ENCODE results near the gene TUBB1. TPM values are rescaled to one million over a fixed set of nuclear protein-coding genes. Genes with fewer than 3 reads are reported as not detected.

The TUBB1 gene
- total RNA-seq, 1 experiment from 2014 or later, result 0.35 TPM

GRCh38 chr20:59017493-59018231, 1.6 kb upstream of the TUBB1 start:
- BruUV-seq (replicated peaks), result no TSS peak

GRCh38 chr20:59018817-59019216, 412 bp upstream of the TUBB1 start:
- Histone ChIP-seq H3K4me3 (no peak overlapping the region), H3K9me3 (ENCODE audit: insufficient read depth, low read depth) (no peaks in the 10 kb centered on the region), H3K27ac (no peak overlapping the region), H2AFZ (no peak overlapping the region), H4K20me1 (ENCODE audit: insufficient read depth) (no peaks in the 10 kb centered on the region), H3K4me1 (replicated peaks; ENCODE audit: insufficient read depth) (peaks cover 36% of the 10 kb centered on the region), H3K9me2 (ENCODE audit: insufficient read depth) (no peaks in the 10 kb centered on the region), H3K79me2 (ENCODE audit: low read depth) (no peaks in the 10 kb centered on the region), H3K4me2 (no peak overlapping the region), H3K36me3 (ENCODE audit: low read depth) (no peaks in the 10 kb centered on the region), H3F3A (ENCODE audit: insufficient read depth, low read depth) (peaks cover 29% of the 10 kb centered on the region), H3K27me3 (ENCODE audit: insufficient read depth, low read depth) (no peaks in the 10 kb centered on the region)
- no TSS peak for BruUV-seq (replicated peaks)
- TF ChIP-seq EZH2 (IDR thresholded peaks at IDR 0.05; ENCODE audit: low read depth), result no peak
- TF ChIP-seq, protein P1, sequence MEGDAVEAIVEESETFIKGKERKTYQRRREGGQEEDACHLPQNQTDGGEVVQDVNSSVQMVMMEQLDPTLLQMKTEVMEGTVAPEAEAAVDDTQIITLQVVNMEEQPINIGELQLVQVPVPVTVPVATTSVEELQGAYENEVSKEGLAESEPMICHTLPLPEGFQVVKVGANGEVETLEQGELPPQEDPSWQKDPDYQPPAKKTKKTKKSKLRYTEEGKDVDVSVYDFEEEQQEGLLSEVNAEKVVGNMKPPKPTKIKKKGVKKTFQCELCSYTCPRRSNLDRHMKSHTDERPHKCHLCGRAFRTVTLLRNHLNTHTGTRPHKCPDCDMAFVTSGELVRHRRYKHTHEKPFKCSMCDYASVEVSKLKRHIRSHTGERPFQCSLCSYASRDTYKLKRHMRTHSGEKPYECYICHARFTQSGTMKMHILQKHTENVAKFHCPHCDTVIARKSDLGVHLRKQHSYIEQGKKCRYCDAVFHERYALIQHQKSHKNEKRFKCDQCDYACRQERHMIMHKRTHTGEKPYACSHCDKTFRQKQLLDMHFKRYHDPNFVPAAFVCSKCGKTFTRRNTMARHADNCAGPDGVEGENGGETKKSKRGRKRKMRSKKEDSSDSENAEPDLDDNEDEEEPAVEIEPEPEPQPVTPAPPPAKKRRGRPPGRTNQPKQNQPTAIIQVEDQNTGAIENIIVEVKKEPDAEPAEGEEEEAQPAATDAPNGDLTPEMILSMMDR (conservative IDR thresholded peaks at IDR 0.05), result no peak
- ChIA-PET POLR2A (ENCODE audit: unreplicated experiment) (no interaction called here), CTCF (no interaction called here)
- intact Hi-C loops (cut with micrococcal nuclease; ENCODE audit: unreplicated experiment), result no loop called here
- DNase-seq, result no peak

More at GRCh38 chr20:59017493-59018231, 1.6 kb upstream of the TUBB1 start:
- H3K27ac ChIP-seq, result no peak overlapping the region
- H3K4me2 ChIP-seq, result no peak overlapping the region
- no peaks in the 10 kb centered on the region for H3K9me3 ChIP-seq (ENCODE audit: insufficient read depth, low read depth)
- intact Hi-C loops (cut with micrococcal nuclease; ENCODE audit: unreplicated experiment), result no loop called here
- peaks cover 27% of the 10 kb centered on the region for H3F3A ChIP-seq (ENCODE audit: insufficient read depth, low read depth)
- H3K9me2 ChIP-seq (ENCODE audit: insufficient read depth), result no peaks in the 10 kb centered on the region
- H3K4me1 ChIP-seq (replicated peaks; ENCODE audit: insufficient read depth), result peaks cover 36% of the 10 kb centered on the region
- no peak overlapping the region for H2AFZ ChIP-seq
- H3K36me3 ChIP-seq (ENCODE audit: low read depth), result no peaks in the 10 kb centered on the region
- no peak for TF ChIP-seq EZH2 (IDR thresholded peaks at IDR 0.05; ENCODE audit: low read depth)
- TF ChIP-seq, protein P1 (conservative IDR thresholded peaks at IDR 0.05), result no peak
- DNase-seq, result no peak
- no peaks in the 10 kb centered on the region for H3K27me3 ChIP-seq (ENCODE audit: insufficient read depth, low read depth)
- H3K4me3 ChIP-seq, result no peak overlapping the region
- ChIA-PET CTCF (no interaction called here), POLR2A (ENCODE audit: unreplicated experiment) (no interaction called here)
- H4K20me1 ChIP-seq (ENCODE audit: insufficient read depth), result no peaks in the 10 kb centered on the region
- H3K79me2 ChIP-seq (ENCODE audit: low read depth), result no peaks in the 10 kb centered on the region

DNA sequence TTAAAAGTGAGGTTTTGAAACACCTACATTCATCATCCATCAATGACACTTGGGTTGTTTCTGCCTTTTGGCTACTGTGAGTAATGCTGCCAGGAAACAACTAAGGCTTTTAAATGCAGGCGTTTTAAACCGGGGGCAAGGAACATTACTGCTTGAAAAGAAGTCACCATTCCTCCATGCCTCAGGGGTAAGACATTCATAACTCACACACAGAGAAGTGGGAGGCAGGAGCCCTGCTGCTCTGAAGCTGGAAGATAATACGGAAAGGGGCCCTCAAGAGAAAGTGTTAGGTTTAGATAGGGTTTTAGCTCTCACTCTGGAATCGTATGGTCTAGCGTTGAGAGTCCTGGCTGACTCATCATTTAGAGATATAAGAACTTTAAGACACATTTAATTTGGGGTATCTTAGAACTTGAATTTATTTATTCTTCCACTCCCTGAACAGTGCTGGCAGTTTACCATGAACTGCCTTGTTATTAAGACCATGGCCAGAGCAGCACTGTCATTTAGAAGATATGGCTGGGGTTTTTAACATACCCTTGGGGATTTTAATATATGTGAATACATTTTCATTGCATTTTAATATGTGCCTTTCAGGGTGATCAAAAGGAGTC, 1.8 kb downstream of the TUBB1 start:
- Histone ChIP-seq H3K4me2 (peak overlapping the region; percentile 72), H3K79me2 (ENCODE audit: low read depth) (peaks cover 13% of the 10 kb centered on the region; the same call in 1 of the 2 replicates), H3F3A (ENCODE audit: insufficient read depth, low read depth) (peaks cover 29% of the 10 kb centered on the region), H2AFZ (no peak overlapping the region), H3K27ac (peak overlapping the region; percentile 69), H3K9me3 (ENCODE audit: insufficient read depth, low read depth) (no peaks in the 10 kb centered on the region), H3K4me3 (peak overlapping the region; percentile 12; the same call in 1 of the 2 replicates), H3K4me1 (replicated peaks; ENCODE audit: insufficient read depth) (peaks cover 36% of the 10 kb centered on the region), H3K27me3 (ENCODE audit: insufficient read depth, low read depth) (no peaks in the 10 kb centered on the region), H3K36me3 (ENCODE audit: low read depth) (peaks cover 14% of the 10 kb centered on the region; the same call in 1 of the 2 replicates), H3K9me2 (ENCODE audit: insufficient read depth) (no peaks in the 10 kb centered on the region), H4K20me1 (ENCODE audit: insufficient read depth) (no peaks in the 10 kb centered on the region; the same call in 1 of the 2 replicates)
- POLR2A ChIA-PET (ENCODE audit: unreplicated experiment), result interaction anchor here (0.6 to 0.7 kb wide), 2 partner anchors 10 to 15 kb away, joined by 4 read pairs; no protein-coding TSS in a partner anchor
- DNase-seq, result peak in 1 of 2 experiments; percentile 91
- CTCF ChIA-PET, result no interaction called here
- no TSS peak for BruUV-seq (replicated peaks)
- intact Hi-C loops (cut with micrococcal nuclease; ENCODE audit: unreplicated experiment), result no loop called here
- TF ChIP-seq, protein P1 (conservative IDR thresholded peaks at IDR 0.05), result no peak
- TF ChIP-seq EZH2 (IDR thresholded peaks at IDR 0.05; ENCODE audit: low read depth), result no peak
